NB4 (cell line): ENCODE measurements around the gene ALDH4A1.

Experiments
- MYC ChIP-seq: IDR thresholded peaks from 2 replicates; pipeline ENCODE4 v1.6.1; 2011; ENCODE audit warnings: low read depth, low read length
- POLR2A ChIP-seq: IDR thresholded peaks from 2 replicates; pipeline ENCODE4 v1.6.1; 2011; ENCODE audit warnings: mild to moderate bottlenecking; ENCODE audit not compliant: insufficient read length; ENCODE audit errors: extremely low read depth
- TF ChIP-seq, protein P1 (sequence below): IDR thresholded peaks from 2 replicates; pipeline ENCODE4 v1.6.1; 2011; ENCODE audit warnings: low read depth, low read length
- TF ChIP-seq, protein P2 (sequence below): IDR thresholded peaks from one replicate; pipeline ENCODE4 v1.5.1; 2012; ENCODE audit warnings: low read depth, low read length

DNA sequence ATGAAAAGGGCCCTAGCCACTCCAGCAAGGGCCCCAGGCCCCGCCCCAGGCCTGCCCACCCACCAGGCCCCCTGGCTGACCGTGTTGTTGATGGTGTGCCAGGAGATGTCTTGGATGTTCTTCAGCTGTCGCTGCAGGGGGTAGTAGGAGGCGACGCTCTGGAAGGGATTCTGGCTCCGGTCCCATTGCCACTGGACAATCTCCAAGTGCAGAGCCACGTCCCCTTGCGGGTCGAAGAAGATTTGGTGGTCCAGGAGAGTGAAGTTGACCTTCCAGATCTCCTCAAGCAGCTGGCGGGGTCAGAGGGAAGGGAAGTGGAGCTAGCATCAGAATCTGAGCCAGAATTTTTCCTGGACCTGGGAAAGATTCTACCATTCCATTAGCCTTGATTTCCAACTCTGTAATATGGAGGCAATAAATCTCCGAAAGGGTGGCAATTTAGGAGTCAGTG, 53.1 kb downstream of the ALDH4A1 start:
- TF ChIP-seq POLR2A = no peak
- TF ChIP-seq, protein P1, sequence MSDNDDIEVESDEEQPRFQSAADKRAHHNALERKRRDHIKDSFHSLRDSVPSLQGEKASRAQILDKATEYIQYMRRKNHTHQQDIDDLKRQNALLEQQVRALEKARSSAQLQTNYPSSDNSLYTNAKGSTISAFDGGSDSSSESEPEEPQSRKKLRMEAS = no peak
- TF ChIP-seq, protein P2, sequence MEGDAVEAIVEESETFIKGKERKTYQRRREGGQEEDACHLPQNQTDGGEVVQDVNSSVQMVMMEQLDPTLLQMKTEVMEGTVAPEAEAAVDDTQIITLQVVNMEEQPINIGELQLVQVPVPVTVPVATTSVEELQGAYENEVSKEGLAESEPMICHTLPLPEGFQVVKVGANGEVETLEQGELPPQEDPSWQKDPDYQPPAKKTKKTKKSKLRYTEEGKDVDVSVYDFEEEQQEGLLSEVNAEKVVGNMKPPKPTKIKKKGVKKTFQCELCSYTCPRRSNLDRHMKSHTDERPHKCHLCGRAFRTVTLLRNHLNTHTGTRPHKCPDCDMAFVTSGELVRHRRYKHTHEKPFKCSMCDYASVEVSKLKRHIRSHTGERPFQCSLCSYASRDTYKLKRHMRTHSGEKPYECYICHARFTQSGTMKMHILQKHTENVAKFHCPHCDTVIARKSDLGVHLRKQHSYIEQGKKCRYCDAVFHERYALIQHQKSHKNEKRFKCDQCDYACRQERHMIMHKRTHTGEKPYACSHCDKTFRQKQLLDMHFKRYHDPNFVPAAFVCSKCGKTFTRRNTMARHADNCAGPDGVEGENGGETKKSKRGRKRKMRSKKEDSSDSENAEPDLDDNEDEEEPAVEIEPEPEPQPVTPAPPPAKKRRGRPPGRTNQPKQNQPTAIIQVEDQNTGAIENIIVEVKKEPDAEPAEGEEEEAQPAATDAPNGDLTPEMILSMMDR = no peak
- no peak for TF ChIP-seq MYC
